Fibroblast of skin of back (primary cell): Measurements from ENCODE around the gene NRG3. TPM values are rescaled to one million over a fixed set of nuclear protein-coding genes. Genes with fewer than 3 reads are reported as not detected.
A peak's percentile ranks its signal among the peaks of the same experiment; 100 is the strongest.

Experiments used
- DNase-seq: peaks from one replicate; pipeline ENCODE4 v3.0.0-alpha.2; 2013
- polyA plus RNA-seq, 2 experiments: library from polyadenylated mRNA; unstranded; fragments of 120-200 nt; gene quantifications; one replicate each; pipeline ENCODE4 v1.2.1, GENCODE V29; 2013; ENCODE audit not compliant: insufficient read length in 2 of 2

NRG3 gene
- polyA plus RNA-seq (2013, experiment 1 of 2; ENCODE audit: insufficient read length), result 0.14 TPM
- polyA plus RNA-seq (2013, experiment 2 of 2; ENCODE audit: insufficient read length), result 0.20 TPM

DNA sequence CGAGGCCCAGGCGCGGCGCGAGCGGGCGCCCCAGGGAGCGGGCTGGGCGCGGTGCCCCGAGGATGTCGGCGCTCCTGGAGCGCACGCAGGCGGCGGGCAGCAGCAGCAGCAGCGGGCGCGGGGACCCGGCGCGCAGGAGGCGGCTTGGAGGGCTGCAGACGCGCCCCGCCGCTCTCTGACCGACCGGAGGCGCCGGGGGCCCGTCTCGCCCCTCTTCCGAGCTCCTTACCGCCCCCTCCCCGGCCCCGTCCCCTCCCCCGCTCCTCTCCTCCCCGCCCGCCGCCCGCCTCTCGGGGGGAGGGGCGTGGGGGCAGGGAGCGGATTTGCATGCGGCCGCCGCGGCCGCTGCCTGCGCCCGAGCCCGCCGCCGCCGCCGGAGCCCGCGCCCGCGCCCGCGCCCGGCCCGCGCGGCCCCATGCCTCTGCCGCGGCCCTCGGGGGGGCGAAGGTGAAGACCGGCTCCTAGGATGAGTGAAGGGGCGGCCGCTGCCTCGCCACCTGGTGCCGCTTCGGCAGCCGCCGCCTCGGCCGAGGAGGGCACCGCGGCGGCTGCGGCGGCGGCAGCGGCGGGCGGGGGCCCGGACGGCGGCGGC lies at the start of gene NRG3:
Gene NRG3, plus strand, starts transcription at position 320 of the 592 bp plus-strand sequence.
- DNase-seq, result no peak

DNA sequence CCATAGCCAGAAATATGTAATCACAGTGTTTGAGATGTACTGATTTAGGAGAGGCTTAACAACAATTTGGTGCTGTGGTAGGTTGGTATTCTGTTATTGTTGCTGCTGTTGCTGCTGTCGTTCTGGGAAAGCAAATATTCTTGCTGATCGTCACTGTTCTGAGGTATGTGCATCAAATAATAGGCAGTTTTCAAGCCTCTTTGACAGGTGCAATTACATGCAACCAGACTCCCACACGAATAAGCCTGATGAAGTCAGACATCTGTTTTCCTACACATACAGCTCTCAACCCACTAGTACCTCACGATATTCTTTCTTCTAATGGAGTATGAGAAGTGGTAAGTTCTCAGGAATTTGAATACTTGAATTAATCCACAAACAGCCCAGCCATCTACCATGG lies 46.7 kb upstream of the NRG3 start:
- DNase-seq, result no peak

DNA sequence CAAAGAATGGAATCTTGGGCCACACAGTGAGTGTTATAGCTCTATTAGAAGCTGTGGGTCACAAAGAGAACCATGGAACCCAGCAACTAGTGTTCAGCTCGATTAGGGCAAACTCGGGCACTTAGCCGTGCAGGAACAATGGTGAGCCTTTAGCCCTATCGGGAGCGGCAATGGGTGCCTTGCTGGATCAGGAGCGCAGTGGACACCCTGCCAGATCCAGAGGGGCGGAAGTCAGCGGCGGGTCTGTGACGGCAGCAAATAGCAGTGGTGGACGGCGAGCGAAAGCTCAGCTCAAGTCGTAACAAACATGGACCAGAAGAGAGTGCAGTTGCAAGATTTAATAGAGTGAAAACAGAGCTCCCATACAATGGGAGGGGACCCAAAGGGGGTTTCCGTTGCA lies 43.9 kb upstream of the NRG3 start:
- no peak for DNase-seq

DNA sequence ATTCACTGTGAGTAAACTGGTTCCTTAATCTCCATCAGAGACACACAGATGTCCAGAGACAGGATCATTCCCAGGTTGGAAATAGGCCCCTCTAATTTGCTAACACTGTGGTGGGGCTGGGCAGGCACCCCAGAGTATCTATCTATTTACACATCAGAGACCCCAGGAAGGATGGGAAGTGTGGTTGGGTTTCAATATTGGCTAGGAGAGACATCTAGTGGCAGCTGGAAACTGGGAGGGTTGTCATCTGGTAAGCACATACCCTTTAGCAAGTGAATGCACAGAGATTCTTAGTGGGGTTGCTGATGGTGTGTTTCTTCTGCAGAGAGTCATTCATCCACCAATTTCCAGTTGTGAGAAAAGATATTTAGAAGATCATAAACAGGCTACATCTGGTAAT lies 36.0 kb upstream of the NRG3 start:
- peak; percentile 5 for DNase-seq

DNA sequence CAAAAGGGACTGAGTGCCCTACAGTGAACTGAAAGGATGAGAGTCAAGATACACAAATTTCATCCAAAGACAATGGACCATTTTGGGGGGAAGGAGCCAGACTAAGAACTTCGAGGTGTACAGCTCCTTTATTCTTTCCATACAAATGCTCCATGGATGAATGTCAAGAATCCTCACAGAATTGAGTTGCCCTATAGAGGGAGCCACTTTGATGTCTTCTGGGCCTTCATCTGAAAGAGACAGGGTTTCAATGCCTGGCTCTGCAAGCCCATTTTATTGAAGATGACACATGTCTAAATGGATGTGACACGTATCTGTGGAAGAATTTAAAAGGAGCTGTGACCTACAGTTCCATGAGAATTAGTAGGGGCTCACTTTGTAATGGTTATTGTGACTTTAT lies 32.0 kb upstream of the NRG3 start:
- peak; percentile 4 for DNase-seq

DNA sequence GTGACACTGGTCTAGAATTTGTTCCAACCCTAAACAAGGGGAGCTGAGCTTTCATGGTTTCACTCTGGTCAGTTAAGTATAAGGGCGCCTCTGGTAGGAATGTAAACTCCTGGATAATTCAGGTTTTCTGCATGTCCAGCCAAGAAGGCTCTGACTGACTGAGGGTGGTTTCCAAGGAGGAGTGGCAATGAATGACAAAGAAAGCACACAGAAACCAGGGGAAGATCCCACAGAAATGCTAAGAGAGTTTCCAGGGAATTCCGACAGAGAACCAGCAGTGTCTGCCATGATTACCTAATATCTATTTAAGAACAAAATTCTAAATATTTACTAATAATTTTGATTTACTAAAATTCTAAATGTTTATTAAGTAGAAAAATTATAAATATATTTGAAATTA lies 27.3 kb upstream of the NRG3 start:
- DNase-seq, result no peak

DNA sequence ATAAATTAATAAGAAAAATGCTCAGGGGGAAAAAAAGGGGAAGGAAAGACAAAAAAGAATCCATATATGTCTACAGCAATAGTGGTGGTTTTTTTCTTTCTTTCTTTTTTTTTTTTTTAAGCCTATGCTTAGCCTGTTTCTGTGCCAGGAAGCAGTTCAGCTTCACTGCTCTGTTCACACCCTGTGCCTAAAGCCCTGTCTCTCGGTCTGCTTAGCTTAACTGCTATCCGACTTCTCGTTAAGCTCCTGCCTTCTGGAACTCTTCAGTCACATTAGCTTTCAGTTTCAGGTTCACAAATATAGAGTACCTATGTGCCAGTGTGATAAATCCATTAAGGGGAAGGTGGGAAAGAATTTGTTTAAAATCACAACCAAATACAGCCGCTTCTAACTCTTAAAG lies 26.5 kb upstream of the NRG3 start:
- DNase-seq, result no peak

DNA sequence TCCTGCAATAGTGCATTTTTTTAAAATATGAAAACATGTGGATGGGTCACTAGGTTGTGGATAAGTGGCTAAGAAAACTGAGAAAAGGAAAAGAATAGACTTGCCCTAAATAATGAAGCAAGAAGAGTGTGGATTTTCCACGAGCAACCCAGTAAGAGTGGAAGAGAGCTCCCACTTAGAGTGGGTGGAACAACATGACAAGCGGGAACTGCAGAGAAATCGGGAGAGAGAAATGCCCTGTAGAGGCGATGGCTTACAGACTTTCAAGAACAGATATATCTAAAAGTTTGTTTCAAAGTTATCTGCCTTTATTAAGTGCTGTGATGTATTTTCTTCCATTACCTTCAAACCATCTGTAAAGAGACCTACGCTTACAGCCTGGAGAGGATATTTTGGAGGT lies 26.1 kb upstream of the NRG3 start:
- no peak for DNase-seq

DNA sequence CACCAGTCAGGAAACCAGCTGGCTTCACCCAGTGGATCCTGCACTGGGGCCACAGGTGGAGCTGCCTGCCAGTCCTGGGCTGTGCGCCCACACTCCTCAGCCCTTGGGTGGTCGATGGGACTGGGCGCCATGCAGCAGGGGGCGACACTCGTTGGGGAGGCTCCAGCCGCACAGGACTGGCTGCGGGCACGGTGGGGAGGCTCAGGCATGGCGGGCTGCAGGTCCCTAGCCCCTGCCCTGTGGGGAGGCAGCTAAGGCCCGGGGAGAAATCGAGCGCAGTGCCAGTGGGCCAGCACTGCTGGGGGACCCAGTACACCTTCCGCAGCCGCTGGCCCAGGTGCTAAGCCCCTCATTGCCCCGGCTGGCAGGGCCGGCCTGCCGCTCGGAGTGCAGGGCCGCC lies 12.4 kb upstream of the NRG3 start:
- DNase-seq, result no peak

DNA sequence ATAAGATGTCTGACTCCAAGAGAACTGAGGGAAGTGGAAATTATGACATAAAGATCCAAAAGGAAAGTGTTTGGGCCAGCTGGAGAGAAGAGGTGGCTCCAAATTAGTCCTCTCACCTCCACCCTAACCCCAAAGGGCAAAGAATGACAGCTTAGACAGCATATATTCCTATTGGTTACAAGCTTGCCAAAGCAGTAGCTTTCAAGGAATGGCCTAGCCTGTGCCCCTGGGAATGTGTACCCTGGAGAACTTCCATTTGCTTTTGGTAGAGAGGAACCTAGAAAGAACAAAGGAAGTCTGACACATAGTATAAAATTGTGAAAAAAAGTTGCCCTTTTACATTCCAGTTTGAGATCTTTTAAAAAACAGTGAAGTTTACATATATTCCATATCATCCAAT lies 11.2 kb upstream of the NRG3 start:
- peak; percentile 33 for DNase-seq

DNA sequence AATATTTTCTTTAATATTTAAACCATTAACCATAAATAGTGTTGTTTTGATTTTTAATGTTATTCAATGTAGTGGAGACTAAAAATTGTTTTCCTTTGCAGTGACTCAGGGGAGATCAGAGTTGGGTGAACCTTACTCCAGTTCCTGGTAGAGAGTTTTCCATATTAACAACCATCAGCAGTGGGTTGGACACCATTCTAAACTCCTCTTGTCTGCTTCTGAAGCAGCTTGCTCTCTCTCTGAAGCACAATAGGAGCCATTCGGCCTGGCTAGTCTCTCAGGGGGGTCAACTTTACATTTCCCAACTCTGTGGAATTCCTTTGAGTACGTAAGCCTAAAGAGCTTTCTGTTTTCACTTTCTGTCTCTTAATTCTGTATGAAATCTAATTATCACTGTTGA lies 9.4 kb upstream of the NRG3 start:
- peak; percentile 41 for DNase-seq

DNA sequence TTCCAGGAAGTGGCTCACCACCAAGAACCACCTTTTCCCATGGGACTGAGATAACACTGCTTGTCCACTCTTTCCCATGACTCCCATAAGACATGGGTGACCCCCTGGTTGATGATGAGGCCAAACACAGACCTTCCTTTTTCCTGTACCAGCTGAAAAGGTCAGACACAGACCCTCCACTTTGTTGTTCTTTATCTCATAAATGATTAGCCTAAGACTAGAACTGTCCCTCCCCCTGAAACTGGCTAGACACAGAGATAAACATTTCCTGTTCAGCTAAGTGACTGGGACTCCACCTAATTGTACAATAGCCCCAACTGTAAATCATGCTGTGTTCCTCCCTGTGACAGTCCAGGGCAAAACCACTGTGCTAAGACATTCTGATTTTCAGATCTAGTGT lies 8.2 kb upstream of the NRG3 start:
- peak; percentile 76 for DNase-seq

DNA sequence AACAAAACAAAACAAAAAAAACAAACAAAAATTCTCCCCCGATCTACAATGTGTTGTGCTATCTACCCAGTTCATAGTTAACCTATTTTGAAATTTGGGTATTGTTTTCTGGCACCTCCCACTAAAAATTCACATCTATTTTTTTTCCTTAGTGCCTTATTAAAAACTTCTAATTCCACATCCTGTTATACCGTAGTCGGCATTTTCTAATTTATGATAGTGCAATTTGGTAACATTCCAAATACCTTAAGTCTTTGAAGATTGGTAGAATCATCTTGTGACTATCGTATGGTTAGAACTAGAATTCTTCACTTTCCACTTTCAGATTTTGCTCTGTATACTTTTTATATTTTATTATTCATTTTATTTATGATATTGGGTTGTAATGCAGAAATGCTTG lies 4.5 kb upstream of the NRG3 start:
- DNase-seq, result no peak

DNA sequence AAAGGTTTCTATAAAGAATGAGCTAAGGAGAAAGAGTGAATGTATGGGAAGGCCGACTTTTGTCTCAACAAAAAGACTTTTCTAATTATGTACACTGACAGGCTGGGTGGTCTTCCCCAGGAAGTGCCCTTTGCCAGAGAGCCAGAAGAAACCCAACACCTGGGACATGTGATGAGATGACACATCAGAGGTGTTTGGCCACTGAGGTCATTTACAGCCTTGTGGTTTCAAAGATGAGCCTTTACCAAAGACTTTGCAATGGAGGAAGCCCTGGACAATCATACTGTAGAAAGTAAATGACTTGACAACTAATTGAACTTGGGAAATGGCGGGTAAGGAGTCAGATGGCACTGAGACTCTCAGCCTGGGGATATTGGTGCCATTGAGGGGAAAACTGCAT lies 3.4 kb upstream of the NRG3 start:
- DNase-seq, result no peak

DNA sequence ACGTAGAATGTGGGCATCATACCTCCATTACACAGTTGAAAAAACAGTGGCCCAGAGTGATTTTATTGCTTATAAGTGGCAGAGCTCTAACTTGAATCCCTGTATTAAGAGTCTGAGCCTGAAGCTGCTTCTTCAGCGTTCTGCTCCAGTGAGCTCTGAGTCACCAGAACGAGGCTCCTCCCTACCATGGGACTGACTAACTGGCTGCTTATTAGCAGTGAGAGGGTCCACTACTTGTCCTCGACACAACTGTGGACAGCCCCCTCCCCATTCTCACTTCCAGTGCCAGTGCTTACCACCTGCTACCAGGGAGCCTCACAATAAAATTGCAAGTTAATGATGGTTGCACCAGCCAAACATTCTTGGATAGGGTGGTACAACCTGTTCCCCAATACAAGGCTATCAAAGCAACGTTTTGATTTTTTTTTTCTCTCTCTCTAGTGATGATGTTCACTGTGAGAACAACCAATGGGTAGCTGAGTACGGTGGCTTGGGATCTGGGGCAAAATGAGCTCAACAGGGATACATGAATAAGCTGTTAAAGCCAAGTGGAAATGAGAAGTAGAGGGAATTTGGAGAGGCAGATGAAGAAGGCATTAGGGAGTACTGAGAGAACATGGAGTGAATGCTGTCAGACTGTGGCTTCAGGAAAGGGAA lies 2.7 kb upstream of the NRG3 start:
- DNase-seq, result no peak

DNA sequence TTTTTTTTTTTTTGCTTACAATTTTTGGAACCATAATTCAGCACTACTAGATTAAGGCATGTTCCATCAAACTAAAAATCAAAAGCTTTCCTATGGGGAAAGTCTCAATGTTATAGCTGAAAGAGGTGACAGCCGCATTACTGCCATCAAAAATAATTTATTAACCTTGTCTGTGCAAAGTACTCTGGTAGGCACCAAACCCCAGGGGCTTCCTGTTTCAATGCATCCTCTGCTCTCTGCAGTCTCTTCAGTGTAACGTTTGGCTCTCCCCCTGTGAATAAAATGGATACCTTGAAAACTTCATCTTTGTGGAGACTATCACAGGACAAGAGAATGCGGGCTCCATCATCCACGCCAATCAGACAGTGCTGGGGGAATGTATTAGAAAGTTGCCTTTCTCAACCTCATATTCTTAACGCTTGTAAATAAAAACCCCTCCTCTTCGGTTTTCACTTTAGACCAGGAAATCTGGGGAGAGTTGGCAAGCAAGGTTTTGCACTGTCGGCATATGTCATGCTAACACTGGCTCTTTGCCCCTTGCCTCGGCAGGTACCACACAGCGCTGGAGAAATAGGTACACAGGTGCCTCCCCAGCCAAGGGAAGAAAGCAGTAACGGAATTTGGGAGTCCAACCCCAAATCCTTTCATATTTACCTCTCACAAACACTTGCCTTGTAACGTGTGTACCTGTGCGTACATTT lies 1.6 kb upstream of the NRG3 start:
- DNase-seq, result no peak

DNA sequence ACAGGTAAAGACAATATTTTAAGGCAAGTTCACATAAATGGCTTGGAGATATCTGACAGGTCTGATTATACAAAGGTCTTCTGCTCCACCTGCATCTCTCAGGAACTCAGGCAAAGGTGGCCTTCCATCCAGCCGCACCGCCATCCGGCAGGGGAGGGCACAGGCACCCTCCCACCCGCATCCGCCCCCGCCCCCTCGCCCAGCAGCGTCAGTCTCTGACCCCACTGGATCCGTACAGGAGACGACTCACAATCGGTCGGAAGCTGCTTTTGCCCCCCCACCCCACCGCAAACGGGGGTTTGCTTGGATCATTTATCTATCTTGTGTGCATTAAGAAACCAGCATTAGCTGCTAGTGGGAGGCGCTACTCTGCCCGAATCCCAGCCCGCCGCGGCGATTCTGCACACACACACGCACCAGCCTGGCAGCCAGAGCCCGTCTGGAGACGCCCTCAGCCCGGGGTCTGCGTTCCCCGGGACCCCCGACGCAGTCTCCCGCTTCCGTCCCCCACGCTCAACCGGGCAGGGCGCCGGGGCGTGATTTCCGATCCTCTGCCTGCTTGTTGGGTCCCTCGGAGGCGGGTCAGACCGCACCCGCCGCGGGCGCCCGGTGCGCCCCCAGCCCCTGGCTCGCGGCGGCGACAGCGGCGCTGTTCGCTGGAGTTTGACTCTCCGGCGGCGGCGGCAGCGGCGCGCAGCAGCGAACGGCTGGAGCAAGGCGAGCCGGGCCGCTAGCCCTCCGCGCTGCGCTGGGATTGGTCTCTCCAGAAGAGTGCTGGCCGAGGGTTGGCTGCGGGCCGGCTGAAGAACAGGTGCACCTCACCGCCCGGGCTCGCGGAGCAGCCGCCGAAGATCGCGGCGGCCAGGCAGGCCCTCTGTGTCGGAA lies 820 bp upstream of the NRG3 start:
- DNase-seq, result peak; percentile 64

DNA sequence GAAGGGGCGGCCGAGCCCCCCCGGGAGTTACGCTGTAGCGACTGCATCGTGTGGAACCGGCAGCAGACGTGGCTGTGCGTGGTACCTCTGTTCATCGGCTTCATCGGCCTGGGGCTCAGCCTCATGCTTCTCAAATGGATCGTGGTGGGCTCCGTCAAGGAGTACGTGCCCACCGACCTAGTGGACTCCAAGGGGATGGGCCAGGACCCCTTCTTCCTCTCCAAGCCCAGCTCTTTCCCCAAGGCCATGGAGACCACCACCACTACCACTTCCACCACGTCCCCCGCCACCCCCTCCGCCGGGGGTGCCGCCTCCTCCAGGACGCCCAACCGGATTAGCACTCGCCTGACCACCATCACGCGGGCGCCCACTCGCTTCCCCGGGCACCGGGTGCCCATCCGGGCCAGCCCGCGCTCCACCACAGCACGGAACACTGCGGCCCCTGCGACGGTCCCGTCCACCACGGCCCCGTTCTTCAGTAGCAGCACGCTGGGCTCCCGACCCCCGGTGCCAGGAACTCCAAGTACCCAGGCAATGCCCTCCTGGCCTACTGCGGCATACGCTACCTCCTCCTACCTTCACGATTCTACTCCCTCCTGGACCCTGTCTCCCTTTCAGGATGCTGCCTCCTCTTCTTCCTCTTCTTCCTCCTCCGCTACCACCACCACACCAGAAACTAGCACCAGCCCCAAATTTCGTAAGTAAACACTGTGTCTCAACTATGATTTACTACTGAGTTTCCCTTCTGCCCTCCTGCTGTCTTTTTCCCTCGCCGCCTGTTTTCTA lies 666 bp downstream of the NRG3 start:
- DNase-seq, result no peak

DNA sequence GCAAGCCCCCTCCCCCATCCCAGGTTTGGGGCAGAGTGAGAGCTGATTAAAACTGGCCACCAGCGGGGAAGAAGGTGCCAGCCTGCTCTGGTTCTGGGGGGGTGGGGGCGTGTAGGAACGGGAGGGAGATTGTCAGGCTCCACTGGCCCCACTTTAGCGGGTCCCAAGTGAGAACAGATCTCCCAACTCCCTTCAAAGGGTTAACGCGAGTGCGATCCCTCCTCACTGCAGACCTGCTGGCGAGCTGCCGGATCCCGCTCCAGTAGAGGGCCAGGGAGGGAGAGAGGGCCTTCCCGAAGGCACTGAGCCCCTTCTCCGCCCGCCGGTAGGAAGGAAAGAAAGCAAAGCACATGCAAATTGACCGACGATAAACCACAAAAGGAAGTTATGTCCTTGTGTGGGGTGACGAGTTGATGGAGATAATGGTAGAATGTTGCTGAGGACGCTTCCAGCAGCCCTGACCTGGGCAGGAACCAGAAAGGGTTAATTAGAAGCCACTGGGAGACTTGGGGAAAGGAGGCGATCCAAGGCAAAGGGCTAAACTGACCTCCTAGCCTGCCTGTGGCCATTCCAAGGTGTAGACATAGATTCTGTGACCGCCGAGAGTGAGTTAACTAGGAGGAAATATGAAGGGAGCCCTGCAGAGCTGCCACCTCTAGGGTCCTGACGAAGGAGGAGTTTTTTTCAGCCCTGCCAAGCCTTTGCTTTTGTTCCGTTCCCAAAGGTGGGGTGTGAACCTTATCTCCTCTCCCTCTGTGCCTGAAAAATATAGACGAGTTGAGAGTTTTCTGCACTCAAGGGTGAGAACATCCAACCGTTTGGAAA lies 1.5 kb downstream of the NRG3 start:
- no peak for DNase-seq

DNA sequence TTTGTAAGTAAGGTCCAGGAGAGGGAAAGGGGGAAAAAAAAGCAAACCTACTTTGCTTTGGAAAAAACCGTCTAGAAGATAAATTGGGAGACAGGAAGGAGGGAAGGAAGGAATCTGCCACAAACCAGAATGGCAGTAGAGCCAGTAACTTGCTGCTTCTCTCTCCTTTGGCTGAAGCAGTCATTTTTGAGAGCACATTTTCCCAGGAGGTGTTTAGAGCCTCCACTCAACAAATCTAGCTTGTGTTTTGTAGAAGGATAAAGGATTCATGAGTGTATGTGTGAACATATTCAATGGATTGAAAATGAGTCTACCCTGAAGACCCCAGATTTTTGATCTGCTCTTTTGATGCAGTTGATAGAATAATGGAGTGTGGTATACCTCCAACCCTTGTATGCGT lies 2.6 kb downstream of the NRG3 start:
- DNase-seq, result no peak

DNA sequence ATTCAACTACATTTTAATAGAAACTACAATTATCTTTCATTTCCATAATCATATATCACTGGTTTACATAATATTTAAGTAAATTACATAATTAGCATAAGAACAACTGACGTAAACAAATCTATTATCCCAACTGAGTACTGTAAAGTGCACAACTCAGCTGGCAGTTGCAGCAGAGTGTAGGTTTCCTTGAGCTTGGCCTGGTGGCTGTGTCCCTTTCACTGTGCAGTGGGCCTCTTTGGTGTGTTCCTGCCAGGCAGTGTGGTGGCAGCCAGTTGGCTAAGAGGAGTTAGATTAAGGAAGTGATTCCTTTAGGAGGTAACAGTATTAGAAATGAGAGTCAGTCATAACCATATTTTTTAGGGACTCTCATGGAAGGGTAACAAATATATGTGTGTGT lies 7.0 kb downstream of the NRG3 start:
- no peak for DNase-seq
